ENCODE results near the gene MSRB3. TPM values are rescaled to one million over a fixed set of nuclear protein-coding genes. Genes with fewer than 3 reads are reported as not detected.

The MSRB3 gene
- total and polyA plus RNA-seq, 2 donors (not counting 3 experiments of a cell fraction or from before 2014, with no cell fraction given), result 20.0 to 59.3 TPM

- H3K27me3 ChIP-seq (ENCODE audit: control insufficient read depth in 2 of 2, insufficient read depth in 2 of 2, low read length in 2 of 2), result no peaks in the 10 kb centered on the region
- H3K27ac ChIP-seq (ENCODE audit: insufficient read depth, low read depth, low read length), result no peak overlapping the region
- FAIRE-seq (no peak), DNase-seq (ENCODE audit: low read depth, low spot score) (no peak)
- dilution Hi-C loops (cut with MboI; ENCODE audit: extremely low pct_ligation_motif_present, low sequenced_read_pairs) (no loop called here), intact Hi-C loops (cut with micrococcal nuclease) (no loop called here)
- no peak overlapping the region for H3K4me3 ChIP-seq (replicated peaks in 1 of 3; ENCODE audit: insufficient read depth in 1 of 3, low read depth in 1 of 3, low read length in 3 of 3)
- no peak for TF ChIP-seq POLR2A (IDR thresholded peaks at IDR 0.05; ENCODE audit: low read depth, low read length)
- TF ChIP-seq, protein P1, sequence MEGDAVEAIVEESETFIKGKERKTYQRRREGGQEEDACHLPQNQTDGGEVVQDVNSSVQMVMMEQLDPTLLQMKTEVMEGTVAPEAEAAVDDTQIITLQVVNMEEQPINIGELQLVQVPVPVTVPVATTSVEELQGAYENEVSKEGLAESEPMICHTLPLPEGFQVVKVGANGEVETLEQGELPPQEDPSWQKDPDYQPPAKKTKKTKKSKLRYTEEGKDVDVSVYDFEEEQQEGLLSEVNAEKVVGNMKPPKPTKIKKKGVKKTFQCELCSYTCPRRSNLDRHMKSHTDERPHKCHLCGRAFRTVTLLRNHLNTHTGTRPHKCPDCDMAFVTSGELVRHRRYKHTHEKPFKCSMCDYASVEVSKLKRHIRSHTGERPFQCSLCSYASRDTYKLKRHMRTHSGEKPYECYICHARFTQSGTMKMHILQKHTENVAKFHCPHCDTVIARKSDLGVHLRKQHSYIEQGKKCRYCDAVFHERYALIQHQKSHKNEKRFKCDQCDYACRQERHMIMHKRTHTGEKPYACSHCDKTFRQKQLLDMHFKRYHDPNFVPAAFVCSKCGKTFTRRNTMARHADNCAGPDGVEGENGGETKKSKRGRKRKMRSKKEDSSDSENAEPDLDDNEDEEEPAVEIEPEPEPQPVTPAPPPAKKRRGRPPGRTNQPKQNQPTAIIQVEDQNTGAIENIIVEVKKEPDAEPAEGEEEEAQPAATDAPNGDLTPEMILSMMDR (IDR thresholded peaks at IDR 0.05; ENCODE audit: extremely low read depth in 1 of 2, insufficient read depth in 1 of 2, low read depth in 1 of 2, low read length in 2 of 2), result no peak
- no peak for TF ChIP-seq MYC (IDR thresholded peaks at IDR 0.05; ENCODE audit: low read depth, low read length)
- TF ChIP-seq FOS (IDR thresholded peaks at IDR 0.05; ENCODE audit: borderline replicate concordance, insufficient read depth, low read length), result no peak
- TF ChIP-seq JUN (IDR thresholded peaks at IDR 0.05; ENCODE audit: borderline replicate concordance, insufficient read depth, insufficient read length, low read depth), result no peak
- no peak for TF ChIP-seq POLR2AphosphoS5 (IDR thresholded peaks at IDR 0.05; ENCODE audit: insufficient read depth, low read depth, low read length)
- no peak for TF ChIP-seq GATA2 (IDR thresholded peaks at IDR 0.05; ENCODE audit: insufficient read depth, insufficient read length, low read depth, low read length)
- TF ChIP-seq EZH2 (IDR thresholded peaks at IDR 0.05; ENCODE audit: borderline replicate concordance, low read depth, low read length, severe bottlenecking), result no peak
- TF ChIP-seq, protein P2, sequence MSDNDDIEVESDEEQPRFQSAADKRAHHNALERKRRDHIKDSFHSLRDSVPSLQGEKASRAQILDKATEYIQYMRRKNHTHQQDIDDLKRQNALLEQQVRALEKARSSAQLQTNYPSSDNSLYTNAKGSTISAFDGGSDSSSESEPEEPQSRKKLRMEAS (IDR thresholded peaks at IDR 0.05; ENCODE audit: insufficient read depth, insufficient read length), result no peak
- ChIA-PET CTCF (interaction anchor here (1.1 to 1.6 kb wide), 3 partner anchors 10 to 17 kb away, joined by 4 to 6 read pairs (median 4); no protein-coding TSS in a partner anchor), POLR2A (no interaction called here)
- no peaks in the 10 kb centered on the region for H4K20me1 ChIP-seq (replicated peaks; ENCODE audit: control insufficient read depth, extremely low read depth, insufficient read depth, low read length)
- no peak overlapping the region for H3K4me2 ChIP-seq (ENCODE audit: insufficient read depth, low read length)
- no TSS peak for BruUV-seq (replicated peaks)
- H2AFZ ChIP-seq (ENCODE audit: low read depth, low read length), result no peak overlapping the region
- H3K9me3 ChIP-seq (replicated peaks; ENCODE audit: control insufficient read depth, insufficient read depth, low read length), result no peaks in the 10 kb centered on the region
- H3K36me3 ChIP-seq (ENCODE audit: control insufficient read depth in 2 of 2, extremely low read depth in 1 of 2, insufficient read depth in 2 of 2, low read length in 2 of 2), result no peaks in the 10 kb centered on the region
- no peaks in the 10 kb centered on the region for H3K9me1 ChIP-seq (replicated peaks; ENCODE audit: control insufficient read depth, extremely low read depth, insufficient read depth, low read length)
- H3K4me1 ChIP-seq (ENCODE audit: control insufficient read depth, extremely low read depth, insufficient read depth, low read length), result peaks cover 6% of the 10 kb centered on the region
- H3K9ac ChIP-seq (replicated peaks; ENCODE audit: extremely low read depth, insufficient read depth, low read length), result no peak overlapping the region
- no peaks in the 10 kb centered on the region for H3K79me2 ChIP-seq (ENCODE audit: control insufficient read depth, insufficient read depth, low read length)
Observed at GRCh38 chr12:65443038-65443437, 164.6 kb downstream of the MSRB3 start.
